PC-9 (cell line): ENCODE data around the gene FAM47C.

Experiments used
- CTCF ChIP-seq: fragments of 200-600 bp; sonication (generic); conservative IDR thresholded peaks from 2 replicates; pipeline ENCODE4 v1.6.1; 2017; ENCODE audit warnings: mixed run types, antibody characterized with exemption, mild to moderate bottlenecking, moderate library complexity
- EZH2 ChIP-seq: fragments of 200-600 bp; sonication (generic); IDR thresholded peaks from 2 replicates; pipeline ENCODE4 v1.8.0; 2017; ENCODE audit warnings: antibody characterized with exemption, low read depth

- TF ChIP-seq CTCF = peak; percentile 71
- no peak for TF ChIP-seq EZH2
These were observed 52.8 kb downstream of the FAM47C start for GRCh38 chrX:37060999-37061398.
